Measurements from ENCODE around the gene CFAP97D1.

The CFAP97D1 gene

DNA sequence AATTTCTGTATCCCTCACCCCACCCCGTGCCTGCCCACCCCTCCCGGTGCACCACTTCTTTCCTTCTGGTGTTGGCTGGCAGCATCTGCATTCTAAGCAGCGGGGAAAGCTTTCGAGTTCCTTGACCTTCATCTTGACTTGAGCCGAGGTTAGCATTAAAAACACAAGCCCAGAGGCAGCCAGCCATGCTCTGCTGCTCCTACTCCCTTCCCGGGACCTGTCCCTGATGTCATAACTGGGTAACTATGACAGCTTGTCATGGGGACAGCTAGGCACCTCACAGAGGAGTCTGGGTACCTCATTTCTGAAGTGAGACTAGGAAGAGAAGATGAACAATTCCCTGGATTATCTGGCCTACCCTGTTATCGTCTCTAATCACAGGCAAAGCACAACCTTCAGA, at the start of gene CFAP97D1:
Gene CFAP97D1, plus strand, starts transcription at position 301 of the 400 bp plus-strand sequence. Its CDS starts 28 bp downstream, at position 329.
- DNase-seq = no peak

DNA sequence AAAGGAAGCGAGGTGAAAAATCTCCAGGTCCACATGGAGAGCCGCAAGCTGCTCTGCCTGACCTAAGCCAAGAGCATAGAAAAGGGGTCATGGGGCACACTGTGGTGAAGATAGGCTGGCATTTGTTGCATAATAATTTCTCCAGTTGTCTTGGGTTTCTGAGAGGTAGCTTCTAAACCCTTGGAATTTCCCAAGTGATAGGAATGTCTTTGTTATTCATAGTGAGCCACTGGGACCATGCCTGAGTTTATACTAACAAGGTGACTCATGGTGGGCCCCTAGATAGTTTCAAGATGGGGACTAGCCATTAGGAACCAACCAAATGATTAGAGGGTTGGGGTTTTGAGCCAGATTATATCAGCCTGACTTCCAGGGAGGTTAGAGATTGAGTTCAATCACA, 47.3 kb upstream of the CFAP97D1 start:
- no peak for DNase-seq

DNA sequence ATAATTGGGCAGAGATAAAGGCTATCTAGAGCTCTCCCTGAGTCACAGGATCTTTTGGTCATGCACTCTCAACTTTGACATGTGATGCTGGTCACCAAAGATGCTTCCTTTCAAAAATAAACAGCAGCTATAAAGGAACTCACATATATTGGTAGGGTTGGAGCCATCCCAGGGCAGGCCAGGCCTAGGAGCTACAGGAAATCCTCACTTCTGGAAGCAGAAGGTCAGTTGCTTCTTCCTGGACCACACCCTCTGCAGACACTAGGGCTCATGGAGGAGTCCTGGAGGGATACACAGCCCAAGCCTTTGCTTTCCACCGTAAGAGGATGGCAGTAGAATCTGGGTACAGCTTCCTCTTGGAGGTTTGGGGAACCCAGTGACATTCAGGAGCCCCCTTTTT, 46.3 kb upstream of the CFAP97D1 start:
- DNase-seq = no peak

- DNase-seq = no peak
Observed at GRCh38 chr17:43734376-43734775, 45.9 kb upstream of the CFAP97D1 start.

DNA sequence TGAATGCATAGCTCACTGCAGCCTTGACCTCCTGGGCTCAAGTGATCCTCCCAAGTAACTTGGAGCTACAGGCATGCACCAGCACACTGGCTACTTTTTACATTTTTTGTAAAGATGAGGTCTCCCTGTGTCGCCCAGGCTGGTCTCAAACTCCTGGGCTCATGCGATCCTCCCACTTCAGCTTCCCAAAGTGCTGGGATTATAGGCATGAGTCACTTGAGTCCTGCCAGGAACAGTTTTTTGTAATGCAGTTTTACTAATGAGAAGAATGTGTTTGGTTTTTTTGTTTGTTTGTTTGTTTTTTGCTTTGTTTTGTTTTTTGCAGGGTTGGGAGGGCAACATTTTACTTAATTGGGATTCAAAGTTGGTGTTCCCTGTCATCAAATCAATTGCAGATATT, 43.8 kb upstream of the CFAP97D1 start:
- no peak for DNase-seq

- DNase-seq = no peak
Observed at GRCh38 chr17:43737722-43738121, 42.5 kb upstream of the CFAP97D1 start.

GRCh38 chr17:43740541-43740940, 39.7 kb upstream of the CFAP97D1 start:
- DNase-seq = no peak

DNA sequence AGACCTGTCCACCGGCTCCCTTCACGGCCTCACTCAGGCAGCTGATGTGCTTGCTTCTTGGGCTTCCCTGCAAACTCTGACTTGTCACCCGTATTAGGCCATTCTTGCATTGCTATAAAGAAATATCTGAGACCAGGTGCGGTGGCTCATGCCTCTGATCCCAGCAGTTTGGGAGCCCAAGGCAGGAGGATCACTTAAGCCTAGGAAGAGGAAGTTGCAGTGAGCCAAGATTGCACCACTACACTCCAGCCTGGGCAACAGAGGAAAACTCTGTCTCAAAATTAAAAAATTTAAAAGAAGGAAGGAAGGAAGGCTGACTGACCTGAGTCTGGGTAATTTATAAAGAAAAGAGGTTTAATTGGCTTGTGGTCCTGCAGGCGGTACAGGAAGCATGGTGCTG, 38.6 kb upstream of the CFAP97D1 start:
- DNase-seq = no peak

DNA sequence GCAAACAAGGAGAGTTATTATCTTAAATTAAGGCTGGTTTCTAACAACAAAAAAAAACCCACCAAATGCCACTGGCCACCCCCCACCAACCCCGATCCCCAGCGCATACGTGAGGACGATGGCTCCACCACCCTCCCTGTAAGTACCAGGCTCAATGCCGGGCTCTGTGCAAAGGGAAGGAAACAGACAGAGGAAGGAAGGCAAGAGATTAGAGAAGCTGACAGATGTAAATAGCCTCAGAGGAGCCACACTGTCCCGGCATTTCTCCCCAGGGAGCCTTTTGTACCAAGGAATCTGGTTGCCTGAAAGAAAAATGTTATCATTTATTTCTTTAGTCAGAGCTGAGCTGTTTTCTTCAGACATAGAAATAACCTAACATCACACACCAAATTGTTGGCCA, 34.7 kb upstream of the CFAP97D1 start:
- DNase-seq = peak; percentile 17

DNA sequence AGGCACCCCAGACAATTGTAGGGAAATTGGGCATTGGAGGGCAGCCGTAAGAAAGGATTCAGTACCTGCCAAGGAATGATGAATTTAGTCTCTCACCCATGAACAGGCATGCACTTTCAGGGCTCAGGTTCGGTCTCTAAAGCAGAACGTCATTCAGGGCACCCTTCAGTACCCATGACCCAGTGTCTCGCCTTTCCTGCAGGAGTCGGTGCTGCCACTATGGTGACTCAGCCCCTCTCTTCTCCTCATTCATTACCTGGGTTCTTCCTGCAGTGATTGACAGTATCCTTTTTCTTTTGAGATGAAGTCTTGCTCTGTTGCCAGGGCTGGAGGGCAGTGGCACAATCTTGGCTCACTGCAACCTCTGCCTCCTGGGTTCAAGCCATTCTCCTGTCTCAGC, 30.1 kb upstream of the CFAP97D1 start:
- no peak for DNase-seq

DNA sequence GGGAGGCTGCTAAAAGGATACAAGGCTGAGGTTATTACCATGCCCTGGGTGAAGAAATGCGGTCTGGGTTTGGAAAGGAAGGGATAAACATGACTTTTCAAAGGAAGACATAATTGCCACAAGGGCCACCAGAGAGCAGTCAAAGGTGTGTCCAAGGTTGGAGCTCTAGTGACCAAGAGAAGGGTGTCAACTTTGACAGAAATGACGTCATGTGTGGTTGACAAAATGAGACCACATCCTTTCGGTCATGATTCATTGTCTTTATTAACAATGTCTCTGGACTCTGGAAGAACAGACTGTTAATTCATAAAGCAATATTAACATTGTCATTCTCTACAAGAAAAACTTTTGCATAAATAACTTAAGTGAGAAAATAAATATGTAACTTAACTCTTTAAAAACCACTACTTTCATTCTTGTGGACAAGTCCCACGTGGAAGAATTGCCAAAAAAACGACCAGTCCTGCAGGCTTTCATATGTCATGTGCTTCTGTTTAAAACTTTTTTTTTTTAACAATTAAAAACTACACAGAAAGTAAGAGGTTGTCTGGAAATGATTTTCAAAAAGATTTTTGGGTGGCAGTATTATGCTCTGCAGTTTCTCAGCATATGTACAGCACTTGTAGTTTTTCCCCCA, 26.6 kb upstream of the CFAP97D1 start:
- no peak for DNase-seq

DNA sequence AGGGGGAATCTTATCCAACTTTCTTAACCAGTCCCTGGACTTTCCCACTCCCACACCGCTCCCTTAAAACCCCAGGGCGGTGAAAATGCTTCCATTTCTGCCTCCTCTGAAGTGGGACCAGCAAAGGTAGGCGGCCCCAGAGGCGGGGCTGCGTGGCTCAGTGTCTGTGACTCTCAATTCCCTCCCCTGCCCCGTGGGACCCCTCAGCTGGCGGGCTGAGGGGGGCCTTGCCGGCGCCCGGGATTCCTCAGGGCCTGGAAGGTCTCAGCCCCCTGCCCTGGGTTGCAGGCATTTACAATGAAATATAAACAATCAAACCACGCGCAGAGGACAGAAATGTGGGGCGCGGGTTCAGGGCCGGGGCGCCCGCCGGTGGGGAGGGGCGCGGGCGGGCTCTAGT, 25.3 kb upstream of the CFAP97D1 start:
- no peak for DNase-seq

DNA sequence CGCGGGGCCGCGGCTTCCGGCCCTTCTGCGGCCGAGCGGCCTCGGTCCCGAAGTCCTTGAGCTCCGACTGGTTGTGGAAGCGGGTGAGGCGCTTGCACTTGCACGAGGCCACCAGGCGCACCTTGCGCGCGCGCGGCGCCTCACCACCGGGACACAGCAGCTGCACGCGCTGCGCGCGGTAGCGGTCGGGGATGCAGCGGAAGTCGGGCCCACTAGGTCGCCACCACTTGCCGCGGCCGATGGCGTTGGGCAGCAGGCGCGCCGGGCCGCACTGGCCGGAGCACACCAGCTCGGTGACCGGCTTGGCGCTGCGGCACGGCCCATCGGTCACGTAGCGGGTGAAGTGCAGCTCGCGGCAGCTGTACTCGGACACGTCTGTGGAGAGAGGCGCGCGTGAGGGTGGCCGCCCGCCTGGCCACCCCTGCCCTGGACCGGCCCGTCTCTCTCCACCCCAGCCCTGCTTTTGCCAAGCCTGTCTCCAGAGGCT, 24.8 kb upstream of the CFAP97D1 start:
- DNase-seq = no peak

GRCh38 chr17:43756201-43756600, 24.0 kb upstream of the CFAP97D1 start:
- DNase-seq = no peak

- no peak for DNase-seq
Observed at GRCh38 chr17:43757171-43757660, 23.0 kb upstream of the CFAP97D1 start.

GRCh38 chr17:43758086-43758485, 22.1 kb upstream of the CFAP97D1 start:
- DNase-seq = no peak

- DNase-seq = no peak
Observed at GRCh38 chr17:43758497-43759174, 21.6 kb upstream of the CFAP97D1 start, which contains the start of gene SOST. Gene SOST, minus strand, starts transcription at chr17:43758791. Its CDS starts 50 bp downstream, at chr17:43758741.

- no peak for DNase-seq
Observed at GRCh38 chr17:43759836-43760235, 20.4 kb upstream of the CFAP97D1 start.

- DNase-seq = peak; percentile 84
Observed at GRCh38 chr17:43760254-43760852, 19.9 kb upstream of the CFAP97D1 start.

- DNase-seq = no peak
Observed at GRCh38 chr17:43766413-43767052, 13.7 kb upstream of the CFAP97D1 start.

- DNase-seq = no peak
Observed at GRCh38 chr17:43767053-43767712, 13.1 kb upstream of the CFAP97D1 start.

DNA sequence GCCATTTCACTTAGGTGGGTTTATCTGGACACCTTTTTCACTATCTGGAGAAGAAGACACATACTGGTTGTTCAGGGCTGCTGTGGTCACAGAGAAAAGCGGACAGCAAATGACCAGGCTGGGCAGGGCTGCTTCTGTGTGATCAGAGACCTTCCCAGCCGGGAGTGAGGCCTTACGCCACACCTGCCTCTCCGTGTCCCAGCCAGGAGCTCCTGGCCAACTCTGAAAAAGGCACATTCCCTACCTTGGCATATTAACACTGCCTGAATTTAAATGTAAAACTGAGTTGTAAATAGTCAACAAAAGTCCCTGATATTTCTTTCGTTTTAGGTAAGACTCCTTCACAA, 12.5 kb upstream of the CFAP97D1 start:
- no peak for DNase-seq

DNA sequence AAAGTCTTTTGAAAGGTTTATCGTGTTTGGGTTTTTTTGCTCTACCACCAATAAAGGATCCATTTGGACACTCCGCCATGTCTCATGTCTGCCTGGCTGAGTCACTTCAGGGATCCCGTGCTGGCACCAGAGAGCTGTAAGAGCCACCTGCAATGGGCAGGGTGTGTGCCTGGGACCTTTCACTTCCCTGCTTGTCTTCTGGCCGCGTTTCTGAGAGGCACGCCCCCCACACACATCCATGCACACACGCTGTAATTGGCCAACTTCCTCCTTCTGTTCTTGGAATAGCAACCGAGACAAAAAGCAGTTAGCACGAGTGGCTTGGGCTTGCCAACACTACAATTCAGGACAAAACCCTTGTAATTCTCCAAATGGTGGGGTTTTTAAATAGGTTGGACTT, 11.9 kb upstream of the CFAP97D1 start:
- no peak for DNase-seq

Data from NCI-H2171 treated with DMSO at 0.1 percent for 48 hours (cell line).